HG03175 (cell line): ENCODE results near the gene MRPL11.

Source experiments
- ATAC-seq: cut with Tn5 transposase; IDR thresholded peaks from one replicate; pipeline ENCODE4 v1.9.1; 2021; ENCODE audit warnings: mild to moderate bottlenecking, moderate library complexity; ENCODE audit not compliant: unreplicated experiment

The MRPL11 gene

DNA sequence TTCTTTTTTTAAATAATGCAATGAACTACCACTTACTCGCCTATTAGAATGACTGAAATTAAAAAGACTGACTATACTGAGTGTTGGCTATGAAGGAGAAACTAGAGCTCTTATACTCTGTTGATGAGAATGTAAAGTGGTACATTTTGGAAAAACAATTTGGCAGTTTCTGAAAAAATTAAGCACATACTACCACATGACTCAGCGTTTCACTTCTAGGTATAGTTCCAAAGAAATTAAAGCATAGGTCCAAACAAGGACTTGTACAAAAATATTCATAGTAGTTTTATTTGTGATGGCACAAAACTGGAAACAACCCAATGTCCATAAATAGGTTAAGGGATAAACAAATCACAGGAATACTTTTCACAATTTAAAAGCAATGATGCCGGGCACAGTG lies 44.7 kb downstream of the MRPL11 start:
- ATAC-seq, result no peak

DNA sequence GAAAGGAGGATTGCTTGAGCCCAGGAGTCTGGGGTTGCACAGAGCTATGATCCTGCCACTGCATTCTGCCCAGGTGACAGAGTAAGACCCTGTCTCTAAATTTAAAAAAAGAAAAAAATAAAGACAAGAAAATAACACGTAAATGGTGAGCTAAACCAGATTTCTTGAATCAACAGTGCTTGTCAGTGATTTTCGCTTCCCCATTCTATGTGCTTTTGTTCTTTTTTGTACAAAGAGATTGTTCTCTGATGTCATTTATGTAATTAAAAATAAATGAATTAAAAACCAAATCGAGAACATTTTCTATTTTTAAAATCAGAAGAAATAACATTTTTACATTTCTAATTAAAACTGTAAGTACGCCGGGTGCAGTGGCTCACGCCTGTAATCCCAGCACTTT lies 47.3 kb downstream of the MRPL11 start:
- ATAC-seq, result no peak

DNA sequence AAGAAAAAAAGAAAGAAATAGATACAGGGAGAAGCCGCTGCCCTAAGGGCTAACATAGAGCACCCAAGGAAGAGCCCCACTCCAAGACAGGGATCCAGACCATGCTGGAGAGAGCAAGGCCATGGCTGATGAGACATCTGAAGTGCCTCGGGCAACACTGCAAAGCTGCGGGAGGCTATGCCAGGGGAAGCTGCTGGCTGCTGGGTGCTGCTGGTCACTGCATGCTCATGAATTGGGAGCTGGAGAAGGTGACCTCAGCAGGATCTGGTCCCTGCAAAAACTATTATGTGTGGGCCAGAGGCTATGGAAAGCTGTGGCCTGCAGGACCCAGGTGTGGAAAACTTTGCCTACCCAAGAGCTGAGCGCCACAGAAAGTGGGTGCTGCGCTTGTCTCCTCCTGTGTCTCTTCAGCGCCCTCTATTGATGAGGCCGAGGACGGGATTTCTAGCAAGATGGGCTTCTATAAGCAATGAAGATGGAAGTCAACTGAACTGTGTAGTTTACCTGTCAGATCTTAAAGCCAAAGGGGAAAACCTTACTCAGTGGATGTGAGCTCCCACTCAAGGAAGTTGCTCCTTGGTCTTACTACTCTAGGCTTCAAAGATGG lies 49.8 kb downstream of the MRPL11 start:
- ATAC-seq, result no peak

DNA sequence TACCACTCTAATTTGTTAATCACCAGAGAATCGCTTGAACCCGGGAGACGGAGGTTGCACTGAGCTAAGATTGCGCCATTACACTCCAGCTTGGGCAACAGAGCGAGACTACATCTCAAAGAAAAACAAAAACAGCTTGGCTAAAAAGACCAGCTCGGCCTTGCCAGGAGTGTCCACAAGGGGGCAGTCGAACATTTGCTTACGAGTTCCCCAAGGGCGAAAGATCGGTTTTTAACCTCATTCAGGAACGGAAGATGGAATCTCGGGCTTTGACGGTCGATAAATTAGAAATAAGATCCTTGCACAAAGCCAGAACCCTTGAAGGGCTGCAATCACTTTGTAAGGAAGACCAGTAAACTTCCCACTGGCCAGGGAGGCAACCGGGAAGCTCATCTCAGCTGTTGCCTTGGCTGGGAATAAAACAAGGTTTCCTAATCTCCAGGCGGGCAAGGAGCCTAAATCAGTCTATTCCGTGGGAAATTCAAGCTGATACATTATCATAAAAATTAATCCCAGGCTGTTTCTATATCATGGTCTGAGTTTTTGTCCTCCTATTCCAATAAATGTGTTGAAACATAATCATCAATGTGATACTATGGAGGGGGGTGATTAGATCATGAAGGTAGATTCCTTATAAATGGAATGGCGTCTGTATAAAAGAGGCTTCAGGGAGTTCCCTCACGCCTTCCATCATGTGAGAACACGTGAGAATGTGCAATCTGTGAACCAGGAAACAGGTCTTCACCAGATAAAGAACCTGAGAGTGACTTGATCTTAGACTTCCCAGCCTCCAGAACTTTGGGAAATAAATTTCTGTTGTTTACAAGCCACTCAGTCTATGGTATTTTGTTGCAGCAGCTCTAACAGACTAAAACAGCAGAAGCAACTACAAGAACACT lies 52.2 kb downstream of the MRPL11 start:
- ATAC-seq, result no peak
